Uterus (tissue), 2 donors: ENCODE data around the gene ARMH3.

ENCODE experiments used
- POLR2A ChIP-seq, 2 donors: fragments of 450-650 bp; IDR thresholded peaks; one replicate each; pipeline ENCODE4 v1.6.1; 2016; ENCODE audit warnings: antibody characterized with exemption in 2 of 2, mild to moderate bottlenecking in 1 of 2, moderate library complexity in 1 of 2
- TF ChIP-seq, protein P1 (sequence below), 4 experiments: fragments of 200-600 bp in 2 of 4; fragments of 450-650 bp in 2 of 4; sonication (generic) in 2 of 4; IDR thresholded peaks; one replicate each; pipeline ENCODE4 v1.5.1; 2016 to 2019; ENCODE audit warnings: antibody characterized with exemption in 4 of 4, mild to moderate bottlenecking in 2 of 4, moderate library complexity in 1 of 4

DNA sequence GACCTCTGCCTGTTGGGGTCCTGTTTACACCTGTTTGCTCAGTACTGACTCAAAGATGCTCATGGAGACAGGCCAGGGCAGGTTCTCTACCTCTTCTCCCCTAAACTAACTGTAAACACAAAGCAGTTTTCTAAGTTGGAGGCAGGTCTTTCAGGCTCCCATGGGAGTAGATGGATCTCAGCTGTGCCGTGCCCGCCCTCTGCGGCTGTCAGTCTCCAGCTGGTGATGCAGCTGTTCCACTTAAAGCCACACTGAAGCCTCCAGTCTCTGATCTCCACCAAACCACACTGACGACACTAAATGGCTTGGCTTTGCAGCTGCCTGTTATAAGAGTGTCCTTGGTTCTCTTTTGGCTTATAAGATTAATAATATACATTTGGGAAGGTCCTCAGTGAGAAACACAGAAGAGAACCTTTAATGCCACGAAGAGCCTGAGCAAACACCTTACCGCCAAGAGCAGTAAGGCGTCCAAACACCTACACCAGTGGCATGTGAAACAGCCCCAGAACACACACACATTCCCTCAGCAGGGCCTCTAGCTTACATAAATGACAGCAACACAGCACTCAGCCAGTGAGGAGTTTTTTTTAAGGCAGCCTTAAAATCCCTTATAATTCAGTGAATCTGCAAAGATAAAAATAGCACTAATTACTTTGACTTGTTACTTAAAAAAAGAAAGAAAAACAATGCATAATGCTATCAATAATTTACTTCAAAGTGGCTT lies 152.0 kb downstream of the ARMH3 start:
- TF ChIP-seq, protein P1, sequence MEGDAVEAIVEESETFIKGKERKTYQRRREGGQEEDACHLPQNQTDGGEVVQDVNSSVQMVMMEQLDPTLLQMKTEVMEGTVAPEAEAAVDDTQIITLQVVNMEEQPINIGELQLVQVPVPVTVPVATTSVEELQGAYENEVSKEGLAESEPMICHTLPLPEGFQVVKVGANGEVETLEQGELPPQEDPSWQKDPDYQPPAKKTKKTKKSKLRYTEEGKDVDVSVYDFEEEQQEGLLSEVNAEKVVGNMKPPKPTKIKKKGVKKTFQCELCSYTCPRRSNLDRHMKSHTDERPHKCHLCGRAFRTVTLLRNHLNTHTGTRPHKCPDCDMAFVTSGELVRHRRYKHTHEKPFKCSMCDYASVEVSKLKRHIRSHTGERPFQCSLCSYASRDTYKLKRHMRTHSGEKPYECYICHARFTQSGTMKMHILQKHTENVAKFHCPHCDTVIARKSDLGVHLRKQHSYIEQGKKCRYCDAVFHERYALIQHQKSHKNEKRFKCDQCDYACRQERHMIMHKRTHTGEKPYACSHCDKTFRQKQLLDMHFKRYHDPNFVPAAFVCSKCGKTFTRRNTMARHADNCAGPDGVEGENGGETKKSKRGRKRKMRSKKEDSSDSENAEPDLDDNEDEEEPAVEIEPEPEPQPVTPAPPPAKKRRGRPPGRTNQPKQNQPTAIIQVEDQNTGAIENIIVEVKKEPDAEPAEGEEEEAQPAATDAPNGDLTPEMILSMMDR (IDR thresholded peaks at IDR 0.05) = no peak
- no peak for TF ChIP-seq POLR2A (IDR thresholded peaks at IDR 0.05)
